HCT116 (cell line): ENCODE results near the gene TSPAN11. TPM values are rescaled to one million over a fixed set of nuclear protein-coding genes. Genes with fewer than 3 reads are reported as not detected.

Experiments used
- ATAC-seq: fragments of 200-7000 bp; cut with Tn5 transposase; 2 replicates; pipeline ENCODE4 v1.9.1; 2020; ENCODE audit warnings: mild to moderate bottlenecking, moderate library complexity
- BruUV-seq: library from RNA; stranded (reverse); fragments of 400-500 nt; replicated peaks from 2 replicates; lab custom pipeline; 2021; lab: Mats Ljungman, UMichigan
- CTCF ChIA-PET: fragments of 300-600 bp; sonication (Branson Sonifier 250); formaldehyde crosslinking; loops from one replicate; lab custom pipeline; 2021; ENCODE audit warnings: antibody characterized with exemption; lab: Charles Lee
- POLR2A ChIA-PET: fragments of 300-600, 350-600 bp; sonication (Branson Sonifier 250); formaldehyde crosslinking; loops from one replicate; lab custom pipeline; 2021; ENCODE audit warnings: antibody characterized with exemption; lab: Charles Lee
- RAD21 ChIA-PET, 2 experiments: fragments of 300-600 bp; sonication (Branson Sonifier 250); formaldehyde crosslinking; loops; one replicate each; lab custom pipeline; 2023; ENCODE audit warnings: low total read pairs in 2 of 2; ENCODE audit not compliant: uncharacterized antibody in 2 of 2, unreplicated experiment in 2 of 2, low non-redundant PET in 1 of 2; lab: Charles Lee
- DNase-seq: peaks from one replicate; pipeline ENCODE4 v3.0.0-alpha.2; 2010; ENCODE audit warnings: low read depth, low spot score
- H2AFZ ChIP-seq: fragments of 200-600 bp; shearing (Covaris generic), sonication (generic); 2 replicates; pipeline ENCODE4 v1.6.1; 2017; ENCODE audit warnings: low read depth, mixed run types, mixed read lengths, antibody characterized with exemption, low read length; ENCODE audit not compliant: poor library complexity, severe bottlenecking
- H3K27ac ChIP-seq: 2 replicates; pipeline ENCODE4 v1.5.1; 2012; ENCODE audit warnings: low read depth, low read length
- H3K27me3 ChIP-seq: fragments of 200-600 bp; sonication (generic); 2 replicates; pipeline ENCODE4 v1.6.1; 2016; ENCODE audit warnings: mixed run types, low read length, mixed read lengths; ENCODE audit not compliant: insufficient read depth
- H3K36me3 ChIP-seq, 2 experiments: fragments of 200-500 bp in 1 of 2; fragments of 200-600 bp in 1 of 2; sonication (Bioruptor generic) in 1 of 2; sonication (generic) in 1 of 2; 2 replicates each; pipeline versions ENCODE4 v1.5.1 to v1.6.1; 2014 to 2016; ENCODE audit warnings: low read length in 2 of 2, inconsistent platforms in 1 of 2, mixed read lengths in 1 of 2, mixed run types in 1 of 2; ENCODE audit not compliant: insufficient read depth in 2 of 2, control insufficient read depth in 1 of 2
- H3K4me1 ChIP-seq, 2 experiments: fragments of 200-600 bp in 1 of 2; sonication (generic) in 1 of 2; 2 replicates each; pipeline versions ENCODE4 v1.5.1 to v1.6.1; 2012 to 2017; ENCODE audit warnings: low read length in 2 of 2, inconsistent platforms in 1 of 2, mild to moderate bottlenecking in 1 of 2, mixed read lengths in 1 of 2, mixed run types in 1 of 2, moderate library complexity in 1 of 2; ENCODE audit not compliant: insufficient read depth in 2 of 2, control insufficient read depth in 1 of 2
- H3K4me2 ChIP-seq: fragments of 200-600 bp; sonication (generic); 2 replicates; pipeline ENCODE4 v1.6.1; 2017; ENCODE audit warnings: mixed run types, low read length, mixed read lengths
- H3K4me3 ChIP-seq, 2 experiments: fragments of 200-600 bp in 1 of 2; sonication (generic) in 1 of 2; replicated peaks in 1 of 2; 2 replicates each; pipeline ENCODE4 v1.5.1; 2011 to 2016; ENCODE audit warnings: low read length in 2 of 2, control low read depth in 1 of 2, low read depth in 1 of 2, mild to moderate bottlenecking in 1 of 2, mixed read lengths in 1 of 2, mixed run types in 1 of 2
- H3K79me2 ChIP-seq: fragments of 200-600 bp; sonication (generic); 2 replicates; pipeline ENCODE4 v1.6.1; 2017; ENCODE audit warnings: mild to moderate bottlenecking, mixed run types, low read length, moderate library complexity, mixed read lengths; ENCODE audit not compliant: insufficient read depth
- H3K9ac ChIP-seq: fragments of 200-600 bp; sonication (generic); 2 replicates; pipeline ENCODE4 v1.6.1; 2016; ENCODE audit warnings: low read length, mixed read lengths
- H3K9me2 ChIP-seq: fragments of 200-600 bp; sonication (generic), shearing (Covaris generic); 2 replicates; pipeline ENCODE4 v1.6.1; 2017; ENCODE audit warnings: mixed run types, mild to moderate bottlenecking, moderate library complexity; ENCODE audit not compliant: insufficient read depth
- H3K9me3 ChIP-seq, 2 experiments: fragments of 200-500 bp in 1 of 2; fragments of 200-600 bp in 1 of 2; sonication (Bioruptor generic) in 1 of 2; sonication (generic) in 1 of 2; 2 replicates each; pipeline ENCODE4 v1.6.1; 2014 to 2017; ENCODE audit warnings: low read length in 2 of 2, mixed read lengths in 2 of 2, inconsistent platforms in 1 of 2, low read depth in 1 of 2, mild to moderate bottlenecking in 1 of 2, mixed run types in 1 of 2, moderate library complexity in 1 of 2; ENCODE audit not compliant: control insufficient read depth in 1 of 2, insufficient read depth in 1 of 2
- H4K20me1 ChIP-seq: fragments of 200-600 bp; sonication (generic), shearing (Covaris generic); 2 replicates; pipeline ENCODE4 v1.6.1; 2017; ENCODE audit warnings: mixed run types, mild to moderate bottlenecking, moderate library complexity; ENCODE audit not compliant: insufficient read depth
- CBX3 ChIP-seq: IDR thresholded peaks from 2 replicates; pipeline ENCODE4 v1.6.1; 2012; ENCODE audit warnings: low read depth
- EGR1 ChIP-seq: IDR thresholded peaks from 2 replicates; pipeline ENCODE4 v1.6.1; 2012; ENCODE audit warnings: low read depth
- ELF1 ChIP-seq: IDR thresholded peaks from 2 replicates; pipeline ENCODE4 v1.6.1; 2012; ENCODE audit warnings: low read depth, borderline replicate concordance
- EZH2phosphoT487 ChIP-seq: fragments of 200-600 bp; IDR thresholded peaks from 2 replicates; pipeline ENCODE4 v1.6.1; 2018; ENCODE audit warnings: antibody characterized with exemption, borderline replicate concordance
- POLR2A ChIP-seq: IDR thresholded peaks from 2 replicates; pipeline ENCODE4 v1.7.0; 2011; ENCODE audit warnings: borderline replicate concordance; ENCODE audit not compliant: insufficient read depth, insufficient read length; ENCODE audit errors: extremely low read depth
- POLR2AphosphoS5 ChIP-seq: IDR thresholded peaks from 2 replicates; pipeline ENCODE4 v1.6.1; 2011; ENCODE audit warnings: mild to moderate bottlenecking, low read depth, low read length, moderate library complexity
- RAD21 ChIP-seq: IDR thresholded peaks from 2 replicates; pipeline ENCODE4 v1.6.1; 2012; ENCODE audit warnings: low read depth, mild to moderate bottlenecking
- SP1 ChIP-seq: IDR thresholded peaks from 2 replicates; pipeline ENCODE4 v1.6.1; 2012; ENCODE audit warnings: low read depth
- SRF ChIP-seq: IDR thresholded peaks from 2 replicates; pipeline ENCODE4 v1.6.1; 2012; ENCODE audit warnings: low read depth
- TCF7L2 ChIP-seq: IDR thresholded peaks from 2 replicates; pipeline ENCODE4 v1.7.0; 2011; ENCODE audit warnings: borderline replicate concordance, inconsistent platforms; ENCODE audit not compliant: insufficient read depth, insufficient read length; ENCODE audit errors: extremely low read depth
- YY1 ChIP-seq: IDR thresholded peaks from 2 replicates; pipeline ENCODE4 v1.6.1; 2011; ENCODE audit warnings: low read length, low read depth, moderate library complexity, mild to moderate bottlenecking; ENCODE audit not compliant: insufficient replicate concordance; ENCODE audit errors: extremely low read depth
- ZFX ChIP-seq: fragments of 450-650 bp; IDR thresholded peaks from 2 replicates; pipeline ENCODE4 v1.6.1; 2017
- intact Hi-C: fragments of 100-400 bp; cut with micrococcal nuclease; formaldehyde crosslinking; loops from 2 replicates; pipeline ENCODE4 v1.10.0; 2022
- total RNA-seq: library from RNA; stranded (reverse); gene quantifications from one replicate; pipeline ENCODE4 v1.2.1, GENCODE V29; 2021; ENCODE audit not compliant: unreplicated experiment
- TF ChIP-seq, protein P1 (sequence below): IDR thresholded peaks from 2 replicates; pipeline ENCODE4 v1.6.1; 2012
- TF ChIP-seq, protein P2 (sequence below): IDR thresholded peaks from 2 replicates; pipeline ENCODE4 v1.6.1; 2012; ENCODE audit warnings: low read depth

TSPAN11 gene
- total RNA-seq, 1 experiment from 2014 or later = not detected

- H3K36me3 ChIP-seq = no peaks in the 10 kb centered on the region
- H3K4me3 ChIP-seq = no peak overlapping the region
- ATAC-seq (no peak), DNase-seq (no peak)
- POLR2A ChIA-PET = no interaction called here
- CTCF ChIA-PET = no interaction called here
- RAD21 ChIA-PET = no interaction called here
- no peak overlapping the region for H3K4me2 ChIP-seq
- H3K9ac ChIP-seq = no peak overlapping the region
- H3K27me3 ChIP-seq = no peaks in the 10 kb centered on the region
- intact Hi-C loops = no loop called here
- H2AFZ ChIP-seq = no peak overlapping the region
- H4K20me1 ChIP-seq = no peaks in the 10 kb centered on the region
- no peaks in the 10 kb centered on the region for H3K9me3 ChIP-seq
- no peaks in the 10 kb centered on the region for H3K9me2 ChIP-seq
- BruUV-seq = no TSS peak
- no peak for TF ChIP-seq ELF1
- TF ChIP-seq YY1 = no peak
- TF ChIP-seq EZH2phosphoT487 = no peak
- TF ChIP-seq CBX3 = no peak
- no peak for TF ChIP-seq EGR1
- no peak for TF ChIP-seq TCF7L2
- no peak for TF ChIP-seq RAD21
- TF ChIP-seq POLR2AphosphoS5 = no peak
- TF ChIP-seq, protein P1, sequence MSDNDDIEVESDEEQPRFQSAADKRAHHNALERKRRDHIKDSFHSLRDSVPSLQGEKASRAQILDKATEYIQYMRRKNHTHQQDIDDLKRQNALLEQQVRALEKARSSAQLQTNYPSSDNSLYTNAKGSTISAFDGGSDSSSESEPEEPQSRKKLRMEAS = no peak
- TF ChIP-seq, all 23 proteins: peak for 0
- H3K79me2 ChIP-seq = no peaks in the 10 kb centered on the region
- no peaks in the 10 kb centered on the region for H3K4me1 ChIP-seq
- no peak overlapping the region for H3K27ac ChIP-seq
Observed at GRCh38 chr12:31016057-31016456, 89.5 kb downstream of the TSPAN11 start.

- Histone ChIP-seq H3K36me3 (no peaks in the 10 kb centered on the region), H3K9me3 (no peaks in the 10 kb centered on the region), H2AFZ (no peak overlapping the region), H3K4me2 (no peak overlapping the region), H3K4me3 (no peak overlapping the region), H3K79me2 (no peaks in the 10 kb centered on the region), H3K9ac (no peak overlapping the region), H3K27ac (no peak overlapping the region), H3K9me2 (no peaks in the 10 kb centered on the region), H3K4me1 (no peaks in the 10 kb centered on the region), H3K27me3 (no peaks in the 10 kb centered on the region), H4K20me1 (no peaks in the 10 kb centered on the region)
- intact Hi-C loops = no loop called here
- CTCF ChIA-PET = no interaction called here
- TF ChIP-seq POLR2A = no peak
- TF ChIP-seq, protein P1 = no peak
- no peak for TF ChIP-seq POLR2AphosphoS5
- TF ChIP-seq EGR1 = no peak
- no peak for TF ChIP-seq CBX3
- TF ChIP-seq ZFX = no peak
- no peak for TF ChIP-seq SRF
- TF ChIP-seq, protein P2, sequence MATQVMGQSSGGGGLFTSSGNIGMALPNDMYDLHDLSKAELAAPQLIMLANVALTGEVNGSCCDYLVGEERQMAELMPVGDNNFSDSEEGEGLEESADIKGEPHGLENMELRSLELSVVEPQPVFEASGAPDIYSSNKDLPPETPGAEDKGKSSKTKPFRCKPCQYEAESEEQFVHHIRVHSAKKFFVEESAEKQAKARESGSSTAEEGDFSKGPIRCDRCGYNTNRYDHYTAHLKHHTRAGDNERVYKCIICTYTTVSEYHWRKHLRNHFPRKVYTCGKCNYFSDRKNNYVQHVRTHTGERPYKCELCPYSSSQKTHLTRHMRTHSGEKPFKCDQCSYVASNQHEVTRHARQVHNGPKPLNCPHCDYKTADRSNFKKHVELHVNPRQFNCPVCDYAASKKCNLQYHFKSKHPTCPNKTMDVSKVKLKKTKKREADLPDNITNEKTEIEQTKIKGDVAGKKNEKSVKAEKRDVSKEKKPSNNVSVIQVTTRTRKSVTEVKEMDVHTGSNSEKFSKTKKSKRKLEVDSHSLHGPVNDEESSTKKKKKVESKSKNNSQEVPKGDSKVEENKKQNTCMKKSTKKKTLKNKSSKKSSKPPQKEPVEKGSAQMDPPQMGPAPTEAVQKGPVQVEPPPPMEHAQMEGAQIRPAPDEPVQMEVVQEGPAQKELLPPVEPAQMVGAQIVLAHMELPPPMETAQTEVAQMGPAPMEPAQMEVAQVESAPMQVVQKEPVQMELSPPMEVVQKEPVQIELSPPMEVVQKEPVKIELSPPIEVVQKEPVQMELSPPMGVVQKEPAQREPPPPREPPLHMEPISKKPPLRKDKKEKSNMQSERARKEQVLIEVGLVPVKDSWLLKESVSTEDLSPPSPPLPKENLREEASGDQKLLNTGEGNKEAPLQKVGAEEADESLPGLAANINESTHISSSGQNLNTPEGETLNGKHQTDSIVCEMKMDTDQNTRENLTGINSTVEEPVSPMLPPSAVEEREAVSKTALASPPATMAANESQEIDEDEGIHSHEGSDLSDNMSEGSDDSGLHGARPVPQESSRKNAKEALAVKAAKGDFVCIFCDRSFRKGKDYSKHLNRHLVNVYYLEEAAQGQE = no peak
- no peak for TF ChIP-seq RAD21
- no peak for TF ChIP-seq SP1
- no peak for ATAC-seq
- no TSS peak for BruUV-seq
- DNase-seq = no peak
- POLR2A ChIA-PET = no interaction called here
- RAD21 ChIA-PET = no interaction called here
Observed at GRCh38 chr12:31017535-31017934, 91.0 kb downstream of the TSPAN11 start.
